ENCODE results near the gene TMEM269.

Gene TMEM269

GRCh38 chr1:42849944-42850343 is 65.2 kb downstream of the TMEM269 start:
- CTCF ChIA-PET = no interaction called here
- POLR2A ChIA-PET (ENCODE audit: low non-redundant PET) = no interaction called here
- H3K27ac ChIP-seq = no peak overlapping the region
- TF ChIP-seq CTCF (conservative IDR thresholded peaks at IDR 0.05; ENCODE audit: low read depth) = no peak
- no peak for DNase-seq (ENCODE audit: low spot score)

Data from RWPE1 (cell line).